Cardiac muscle cell (in vitro differentiated cells and primary cell): ENCODE results near the gene STRN. TPM values are rescaled to one million over a fixed set of nuclear protein-coding genes. Genes with fewer than 3 reads are reported as not detected.

Experiments used
- DNase-seq, 2 donors: peaks; one replicate each; pipeline versions ENCODE4 v3.0.0 to v3.0.0-alpha.2; 2010 to 2017; ENCODE audit warnings: low read depth in 1 of 2, low spot score in 1 of 2
- H3K27ac ChIP-seq: fragments of 200-600 bp; sonication (generic); 2 replicates; pipeline ENCODE4 v1.5.1; 2016
- H3K27me3 ChIP-seq: fragments of 200-600 bp; sonication (generic); 2 replicates; pipeline ENCODE4 v1.6.0; 2016; ENCODE audit warnings: control low read depth
- H3K36me3 ChIP-seq: fragments of 200-600 bp; sonication (generic); 2 replicates; pipeline ENCODE4 v1.5.1; 2016; ENCODE audit warnings: control low read depth
- H3K4me1 ChIP-seq: fragments of 200-600 bp; sonication (generic); 2 replicates; pipeline ENCODE4 v1.8.1; 2017; ENCODE audit warnings: low read depth, mild to moderate bottlenecking, mixed run types
- H3K4me3 ChIP-seq: fragments of 200-600 bp; sonication (generic); 2 replicates; pipeline ENCODE4 v1.5.1; 2016; ENCODE audit warnings: mild to moderate bottlenecking
- H3K9me3 ChIP-seq: fragments of 200-600 bp; sonication (generic); 2 replicates; pipeline ENCODE4 v1.5.1; 2017; ENCODE audit warnings: low read depth, mild to moderate bottlenecking, control low read depth
- polyA plus RNA-seq: library from polyadenylated mRNA; unstranded; fragments of >200 nt; fragmentation: Nextera tagmentation; extraction: Ambion mirVana; gene quantifications from 2 replicates; pipeline ENCODE4 v1.2.1, GENCODE V29; 2016
- total RNA-seq: library from RNA; depleted of rRNA; stranded (reverse); fragments of >200 nt; gene quantifications from 2 replicates; pipeline ENCODE4 v1.2.3, GENCODE V29; 2016
- TF ChIP-seq, protein P1 (sequence below): IDR thresholded peaks from 2 replicates; pipeline ENCODE4 v1.5.1; 2012; ENCODE audit warnings: low read depth, mild to moderate bottlenecking, low read length

Gene STRN
- total and polyA plus RNA-seq, 2 experiments from 2014 or later: 11.4 to 19.5 TPM

- DNase-seq: no peak
- no peak overlapping the region for H3K4me3 ChIP-seq
- H3K9me3 ChIP-seq: no peaks in the 10 kb centered on the region
- TF ChIP-seq, protein P1, sequence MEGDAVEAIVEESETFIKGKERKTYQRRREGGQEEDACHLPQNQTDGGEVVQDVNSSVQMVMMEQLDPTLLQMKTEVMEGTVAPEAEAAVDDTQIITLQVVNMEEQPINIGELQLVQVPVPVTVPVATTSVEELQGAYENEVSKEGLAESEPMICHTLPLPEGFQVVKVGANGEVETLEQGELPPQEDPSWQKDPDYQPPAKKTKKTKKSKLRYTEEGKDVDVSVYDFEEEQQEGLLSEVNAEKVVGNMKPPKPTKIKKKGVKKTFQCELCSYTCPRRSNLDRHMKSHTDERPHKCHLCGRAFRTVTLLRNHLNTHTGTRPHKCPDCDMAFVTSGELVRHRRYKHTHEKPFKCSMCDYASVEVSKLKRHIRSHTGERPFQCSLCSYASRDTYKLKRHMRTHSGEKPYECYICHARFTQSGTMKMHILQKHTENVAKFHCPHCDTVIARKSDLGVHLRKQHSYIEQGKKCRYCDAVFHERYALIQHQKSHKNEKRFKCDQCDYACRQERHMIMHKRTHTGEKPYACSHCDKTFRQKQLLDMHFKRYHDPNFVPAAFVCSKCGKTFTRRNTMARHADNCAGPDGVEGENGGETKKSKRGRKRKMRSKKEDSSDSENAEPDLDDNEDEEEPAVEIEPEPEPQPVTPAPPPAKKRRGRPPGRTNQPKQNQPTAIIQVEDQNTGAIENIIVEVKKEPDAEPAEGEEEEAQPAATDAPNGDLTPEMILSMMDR: no peak
- H3K36me3 ChIP-seq: no peaks in the 10 kb centered on the region
- no peak overlapping the region for H3K27ac ChIP-seq
- H3K27me3 ChIP-seq: no peaks in the 10 kb centered on the region
- no peaks in the 10 kb centered on the region for H3K4me1 ChIP-seq
Measured at GRCh38 chr2:36797324-36798070, 168.8 kb downstream of the STRN start.

Other genes with a start within 250 kb of the STRN start
- 10.7 and 12.1 TPM in 2 replicates for gene HEATR5B, start 117.8 kb upstream of the STRN start, total RNA-seq
- 5.5 and 11.9 TPM in 2 replicates for gene HEATR5B, start 117.8 kb upstream of the STRN start, polyA plus RNA-seq
- 2.8 and 4.4 TPM in 2 replicates for gene GPATCH11, start 118.0 kb upstream of the STRN start, total RNA-seq
- gene GPATCH11, start 118.0 kb upstream of the STRN start, polyA plus RNA-seq: 4.8 and 6.6 TPM in 2 replicates
- gene EIF2AK2, start 190.4 kb upstream of the STRN start, total RNA-seq: 10.4 and 12.3 TPM in 2 replicates
- 12.5 and 18.3 TPM in 2 replicates for gene EIF2AK2, start 190.4 kb upstream of the STRN start, polyA plus RNA-seq
- not detected in 2 replicates for gene SULT6B1, start 222.1 kb upstream of the STRN start, total RNA-seq
- gene SULT6B1, start 222.1 kb upstream of the STRN start, polyA plus RNA-seq: not detected in 2 replicates
- gene CEBPZOS, start 230.0 kb upstream of the STRN start, total RNA-seq: 10.6 and 17.7 TPM in 2 replicates
- 25.4 and 34.3 TPM in 2 replicates for gene CEBPZOS, start 230.0 kb upstream of the STRN start, polyA plus RNA-seq